BJ (cell line): ENCODE results near the gene RXFP2. TPM values are rescaled to one million over a fixed set of nuclear protein-coding genes. Genes with fewer than 3 reads are reported as not detected.

Source experiments
- CTCF ChIA-PET: fragments of 350-600 bp; formaldehyde crosslinking; extraction: SDS; loops from one replicate; lab custom pipeline; 2021; ENCODE audit warnings: antibody characterized with exemption, inconsistent platforms; lab: Yijun Ruan, JAX
- POLR2A ChIA-PET: fragments of 300-600 bp; sonication (Branson Sonifier 250); formaldehyde crosslinking; extraction: SDS; loops from one replicate; lab custom pipeline; 2021; ENCODE audit warnings: antibody characterized with exemption; lab: Charles Lee
- DNase-seq: peaks from one replicate; pipeline ENCODE4 v3.0.0-alpha.2; 2011; ENCODE audit warnings: low read depth
- H3K27me3 ChIP-seq: 2 replicates; pipeline ENCODE4 v1.6.0; 2011; ENCODE audit warnings: low read length; ENCODE audit not compliant: control insufficient read depth, insufficient read depth
- H3K36me3 ChIP-seq: 2 replicates; pipeline ENCODE4 v1.5.1; 2011; ENCODE audit warnings: low read length; ENCODE audit not compliant: control insufficient read depth, insufficient read depth
- H3K4me3 ChIP-seq: 2 replicates; pipeline ENCODE4 v1.5.1; 2011; ENCODE audit warnings: low read depth, mild to moderate bottlenecking, control low read depth, low read length
- polyA plus RNA-seq: library from polyadenylated mRNA; depleted of rRNA; stranded (reverse); fragments of >200 nt; gene quantifications from 2 replicates; pipeline ENCODE4 v1.2.3, GENCODE V29; 2011
- TF ChIP-seq, protein P1 (sequence below): IDR thresholded peaks from 2 replicates; pipeline ENCODE4 v1.5.1; 2011; ENCODE audit warnings: low read depth, mild to moderate bottlenecking, control low read depth, inconsistent platforms, low read length, moderate library complexity; ENCODE audit not compliant: insufficient read depth

Gene RXFP2
- polyA plus RNA-seq, 1 experiment: not detected

DNA sequence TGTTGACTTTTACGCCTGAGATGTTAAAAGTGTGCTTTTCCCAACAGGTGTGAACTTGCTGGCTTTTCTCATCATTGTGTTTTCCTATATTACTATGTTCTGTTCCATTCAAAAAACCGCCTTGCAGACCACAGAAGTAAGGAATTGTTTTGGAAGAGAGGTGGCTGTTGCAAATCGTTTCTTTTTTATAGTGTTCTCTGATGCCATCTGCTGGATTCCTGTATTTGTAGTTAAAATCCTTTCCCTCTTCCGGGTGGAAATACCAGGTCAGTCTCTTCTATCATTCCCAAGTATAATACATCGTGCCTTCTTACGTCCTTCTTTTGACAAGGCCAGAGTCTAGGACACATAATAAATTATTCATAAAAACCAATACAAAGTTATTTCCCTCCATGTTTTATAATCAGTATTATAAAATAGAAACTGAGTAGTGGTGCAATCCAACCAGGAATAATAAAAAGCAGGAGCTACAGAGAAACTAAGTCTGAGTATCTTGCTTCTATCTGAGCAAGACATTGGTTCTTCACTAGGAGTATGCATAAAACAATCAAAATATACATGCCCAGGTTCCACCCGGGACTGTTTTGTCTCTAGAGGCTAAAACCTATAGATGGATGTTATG lies 57.9 kb downstream of the RXFP2 start:
- CTCF ChIA-PET: interaction anchor here (0.6 to 3.5 kb wide), 15 partner anchors 9 to 367 kb away, joined by 3 to 20 read pairs (median 6); partner anchors contain the start of gene RXFP2
- no peak for DNase-seq
- TF ChIP-seq, protein P1, sequence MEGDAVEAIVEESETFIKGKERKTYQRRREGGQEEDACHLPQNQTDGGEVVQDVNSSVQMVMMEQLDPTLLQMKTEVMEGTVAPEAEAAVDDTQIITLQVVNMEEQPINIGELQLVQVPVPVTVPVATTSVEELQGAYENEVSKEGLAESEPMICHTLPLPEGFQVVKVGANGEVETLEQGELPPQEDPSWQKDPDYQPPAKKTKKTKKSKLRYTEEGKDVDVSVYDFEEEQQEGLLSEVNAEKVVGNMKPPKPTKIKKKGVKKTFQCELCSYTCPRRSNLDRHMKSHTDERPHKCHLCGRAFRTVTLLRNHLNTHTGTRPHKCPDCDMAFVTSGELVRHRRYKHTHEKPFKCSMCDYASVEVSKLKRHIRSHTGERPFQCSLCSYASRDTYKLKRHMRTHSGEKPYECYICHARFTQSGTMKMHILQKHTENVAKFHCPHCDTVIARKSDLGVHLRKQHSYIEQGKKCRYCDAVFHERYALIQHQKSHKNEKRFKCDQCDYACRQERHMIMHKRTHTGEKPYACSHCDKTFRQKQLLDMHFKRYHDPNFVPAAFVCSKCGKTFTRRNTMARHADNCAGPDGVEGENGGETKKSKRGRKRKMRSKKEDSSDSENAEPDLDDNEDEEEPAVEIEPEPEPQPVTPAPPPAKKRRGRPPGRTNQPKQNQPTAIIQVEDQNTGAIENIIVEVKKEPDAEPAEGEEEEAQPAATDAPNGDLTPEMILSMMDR: peak; percentile 55
- Histone ChIP-seq H3K4me3 (no peak overlapping the region), H3K36me3 (no peaks in the 10 kb centered on the region), H3K27me3 (no peaks in the 10 kb centered on the region)
- POLR2A ChIA-PET: no interaction called here

DNA sequence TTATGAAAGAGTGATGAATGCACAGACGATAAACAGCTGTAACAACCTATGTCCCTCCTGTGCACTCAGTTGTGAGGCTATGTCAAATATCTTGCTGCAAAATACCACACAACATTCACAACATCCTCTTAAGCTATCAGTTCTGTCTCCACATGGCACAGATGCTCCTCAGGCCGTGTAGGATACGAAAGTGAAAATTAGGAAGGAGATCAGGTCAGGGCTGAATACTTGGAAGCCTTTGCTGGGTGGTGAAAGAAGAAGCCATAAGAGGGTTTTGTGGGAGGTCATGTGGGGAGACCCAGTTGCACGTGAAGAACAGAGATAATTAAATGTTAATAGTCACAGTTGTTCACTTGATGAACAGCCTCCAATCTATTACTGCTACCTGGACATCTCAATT lies 58.9 kb downstream of the RXFP2 start:
- CTCF ChIA-PET: interaction anchor here (0.7 to 3.5 kb wide), 12 partner anchors 8 to 368 kb away, joined by 3 to 20 read pairs (median 6); no protein-coding TSS in a partner anchor
- H3K4me3 ChIP-seq: no peak overlapping the region
- DNase-seq: no peak
- TF ChIP-seq, protein P1: no peak
- no peaks in the 10 kb centered on the region for H3K27me3 ChIP-seq
- H3K36me3 ChIP-seq: no peaks in the 10 kb centered on the region
- POLR2A ChIA-PET: no interaction called here

DNA sequence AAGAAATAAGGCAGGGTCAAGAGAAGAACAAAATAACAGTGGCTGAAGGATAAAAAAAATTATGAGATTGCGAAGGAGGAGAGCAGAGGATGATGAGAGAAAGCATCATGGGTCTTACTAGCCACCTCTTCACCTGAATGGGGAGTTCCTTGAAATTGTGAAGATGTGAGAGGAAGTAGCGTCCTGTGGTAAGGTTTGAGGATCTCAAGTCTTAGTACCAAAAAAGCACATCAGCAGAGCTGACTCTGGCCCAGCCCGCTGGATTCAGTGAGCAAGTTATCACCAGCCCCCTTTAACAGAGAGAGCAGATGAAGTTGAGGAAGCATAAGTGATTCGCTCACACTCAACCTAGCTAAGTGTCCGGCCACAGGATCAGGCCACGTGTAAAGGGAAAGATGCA lies 61.8 kb downstream of the RXFP2 start:
- TF ChIP-seq, protein P1: no peak
- no peak for DNase-seq
- H3K4me3 ChIP-seq: no peak overlapping the region
- POLR2A ChIA-PET: no interaction called here
- CTCF ChIA-PET: interaction anchor here (1.5 kb wide), 2 partner anchors 369 to 377 kb away, joined by 4 read pairs; no protein-coding TSS in a partner anchor
- H3K27me3 ChIP-seq: 0 out of 2 replicates have a peak, but pooled peaks cover 2% of the 10 kb centered on the region
- H3K36me3 ChIP-seq: no peaks in the 10 kb centered on the region

DNA sequence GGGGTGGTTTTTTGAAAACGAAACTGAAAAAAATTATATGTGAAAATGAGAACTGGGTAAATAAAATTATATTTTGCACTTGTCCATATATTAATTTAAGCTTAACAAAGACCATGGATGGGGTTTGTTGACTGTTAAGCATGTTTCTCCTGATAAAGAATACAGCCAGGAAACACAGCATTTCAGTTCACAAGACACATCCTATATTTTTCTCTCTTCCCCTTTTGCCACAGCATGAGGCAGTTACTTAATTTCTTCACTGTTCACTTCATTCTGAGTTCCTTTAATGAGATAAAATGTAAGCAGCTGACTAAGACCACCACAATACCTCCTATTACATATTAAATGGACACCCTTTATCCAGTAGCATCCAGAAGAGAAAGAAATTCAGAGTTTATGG lies 64.0 kb downstream of the RXFP2 start:
- POLR2A ChIA-PET: no interaction called here
- 0 out of 2 replicates have a peak, but pooled peaks cover 2% of the 10 kb centered on the region for H3K27me3 ChIP-seq
- CTCF ChIA-PET: interaction anchor here (1.8 kb wide), 1 partner anchor 266 kb away, joined by 5 read pairs; no protein-coding TSS in a partner anchor

DNA sequence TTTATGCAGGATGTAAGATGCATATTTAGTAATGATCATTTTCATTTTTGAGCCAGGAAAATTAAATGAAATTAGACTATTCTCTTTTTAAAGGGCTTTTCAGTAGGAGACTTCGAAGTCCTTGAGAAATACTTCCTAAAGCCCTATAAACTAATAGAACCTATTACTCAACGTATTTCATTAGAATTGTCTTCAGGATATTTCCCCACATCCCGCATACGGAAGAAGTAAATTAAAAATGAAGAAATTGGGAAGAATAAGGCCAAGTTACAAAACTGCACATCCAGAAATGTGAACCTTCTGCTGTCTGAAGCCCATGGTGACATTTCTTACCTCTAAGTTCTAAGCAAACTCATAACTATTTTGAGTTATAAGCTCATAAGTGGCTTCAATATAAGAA lies 66.5 kb downstream of the RXFP2 start:
- DNase-seq: no peak
- Histone ChIP-seq H3K27me3 (peaks cover 2% of the 10 kb centered on the region; the same call in 1 of the 2 replicates), H3K36me3 (no peaks in the 10 kb centered on the region), H3K4me3 (no peak overlapping the region)
- ChIA-PET POLR2A (no interaction called here), CTCF (interaction anchor here (0.6 to 1.5 kb wide), 2 partner anchors 8 to 21 kb away, joined by 3 read pairs; no protein-coding TSS in a partner anchor)
- TF ChIP-seq, protein P1: no peak

More for the DNA sequence above, 64.0 kb downstream of the RXFP2 start:
- no peak for DNase-seq
- TF ChIP-seq, protein P1: no peak
- Histone ChIP-seq H3K36me3 (no peaks in the 10 kb centered on the region), H3K4me3 (no peak overlapping the region)
